Tibial nerve (tissue), 4 donors: ENCODE data around the gene ECEL1. TPM values are rescaled to one million over a fixed set of nuclear protein-coding genes. Genes with fewer than 3 reads are reported as not detected.

ENCODE experiments used
- DNase-seq, 2 donors: peaks; one replicate each; pipeline ENCODE4 v3.0.0-alpha.2; 2019; ENCODE audit warnings: low spot score in 2 of 2
- H3K27ac ChIP-seq, 4 donors: fragments of 200-600 bp; sonication (generic) in 3 of 4; one replicate each; pipeline ENCODE4 v1.5.1; 2017 to 2019; ENCODE audit warnings: mild to moderate bottlenecking in 1 of 4
- H3K27me3 ChIP-seq, 2 donors: fragments of 200-600 bp; sonication (generic) in 1 of 2; one replicate each; pipeline versions ENCODE4 v1.5.1 to v1.6.0; 2017 to 2019
- H3K36me3 ChIP-seq, 3 donors: fragments of 200-600 bp; sonication (generic); one replicate each; pipeline ENCODE4 v1.5.1; 2018 to 2019
- H3K4me1 ChIP-seq, 4 donors: fragments of 200-600 bp; sonication (generic) in 3 of 4; one replicate each; pipeline ENCODE4 v1.5.1; 2017 to 2019
- H3K4me3 ChIP-seq, 4 donors: fragments of 200-600 bp; sonication (generic) in 3 of 4; one replicate each; pipeline ENCODE4 v1.5.1; 2017 to 2019; ENCODE audit warnings: mild to moderate bottlenecking in 1 of 4, moderate library complexity in 1 of 4
- H3K9me3 ChIP-seq, 4 donors: fragments of 200-600 bp; sonication (generic) in 3 of 4; one replicate each; pipeline ENCODE4 v1.5.1; 2017 to 2019
- CTCF ChIP-seq, 5 experiments: fragments of 200-600 bp in 3 of 5; fragments of 450-650 bp in 2 of 5; sonication (generic) in 3 of 5; IDR thresholded peaks; one replicate each; pipeline ENCODE4 v1.5.1; 2016 to 2019; ENCODE audit warnings: antibody characterized with exemption in 5 of 5, mild to moderate bottlenecking in 3 of 5, moderate library complexity in 2 of 5
- EP300 ChIP-seq, 2 donors: sonication (generic); formaldehyde crosslinking; IDR thresholded peaks; one replicate each; pipeline ENCODE4 v1.6.1; 2017; ENCODE audit warnings: antibody characterized with exemption in 2 of 2, mild to moderate bottlenecking in 1 of 2
- POLR2A ChIP-seq, 2 donors: fragments of 450-650 bp; IDR thresholded peaks; one replicate each; pipeline ENCODE4 v1.6.1; 2017; ENCODE audit warnings: antibody characterized with exemption in 2 of 2, mild to moderate bottlenecking in 2 of 2, moderate library complexity in 2 of 2
- WGBS, 2 donors: methylation state at CpG; one replicate each; pipeline ENCODE4 v1.1.5; 2018; 5-methylcytosine and 5-hydroxymethylcytosine counted together
- total RNA-seq, 4 donors: library from RNA; depleted of rRNA; stranded (reverse); fragments of >200 nt; gene quantifications; one replicate each; pipeline ENCODE4 v1.1.0, GENCODE V29; 2016

Gene ECEL1
- total RNA-seq, 4 donors from 2014 or later = 1.0 to 7.3 (median 1.8) TPM; not detected in 1

- Histone ChIP-seq H3K4me1 (peaks cover 0 to 15% (median 0%) of the 10 kb centered on the region in 4 donors), H3K27me3 (peaks cover 0 to 28% of the 10 kb centered on the region in 2 donors), H3K27ac (no peak overlapping the region), H3K4me3 (no peak overlapping the region), H3K36me3 (no peaks in the 10 kb centered on the region), H3K9me3 (no peaks in the 10 kb centered on the region)
- TF ChIP-seq EP300 (IDR thresholded peaks at IDR 0.05) (no peak), POLR2A (IDR thresholded peaks at IDR 0.05) (no peak), CTCF (IDR thresholded peaks at IDR 0.05) (no peak)
- DNase-seq = no peak
- 89 to 93% methylated on average over 12 of the region's 12 CpGs for WGBS, 2 donors
These were observed 3.6 kb upstream of the ECEL1 start for GRCh38 chr2:232491139-232491780.

- TF ChIP-seq POLR2A (IDR thresholded peaks at IDR 0.05) = no peak
- no peak for TF ChIP-seq EP300 (IDR thresholded peaks at IDR 0.05)
- no peak for TF ChIP-seq CTCF (IDR thresholded peaks at IDR 0.05)
- Histone ChIP-seq H3K4me3 (no peak overlapping the region), H3K27ac (no peak overlapping the region), H3K27me3 (peaks cover 0 to 36% of the 10 kb centered on the region in 2 donors), H3K4me1 (peaks cover 0 to 23% (median 0%) of the 10 kb centered on the region in 4 donors), H3K9me3 (no peaks in the 10 kb centered on the region), H3K36me3 (no peaks in the 10 kb centered on the region)
- DNase-seq = no peak
- 79 to 82% methylated on average over 22 to 26 of the region's 30 CpGs for WGBS, 2 donors
These were observed 2.8 kb upstream of the ECEL1 start for GRCh38 chr2:232490221-232491138.

GRCh38 chr2:232489516-232490220 lies 2.0 kb upstream of the ECEL1 start:
- Histone ChIP-seq H3K27me3 (peaks cover 0 to 44% of the 10 kb centered on the region in 2 donors), H3K27ac (no peak overlapping the region), H3K4me1 (peaks cover 0 to 28% (median 0%) of the 10 kb centered on the region in 4 donors), H3K9me3 (no peaks in the 10 kb centered on the region), H3K36me3 (no peaks in the 10 kb centered on the region), H3K4me3 (no peak overlapping the region)
- WGBS, 2 donors = 70 to 75% methylated on average over 8 to 9 of the region's 9 CpGs
- no peak for DNase-seq
- TF ChIP-seq CTCF (IDR thresholded peaks at IDR 0.05) (no peak), POLR2A (IDR thresholded peaks at IDR 0.05) (no peak), EP300 (IDR thresholded peaks at IDR 0.05) (no peak)

GRCh38 chr2:232488721-232489300 lies 1.2 kb upstream of the ECEL1 start:
- TF ChIP-seq CTCF (IDR thresholded peaks at IDR 0.05) (no peak), EP300 (IDR thresholded peaks at IDR 0.05) (no peak), POLR2A (IDR thresholded peaks at IDR 0.05) (no peak)
- no peak for DNase-seq
- WGBS, 2 donors = 77 to 90% methylated on average over 5 of the region's 5 CpGs
- Histone ChIP-seq H3K36me3 (no peaks in the 10 kb centered on the region), H3K27ac (no peak overlapping the region), H3K27me3 (peaks cover 0 to 52% of the 10 kb centered on the region in 2 donors), H3K4me1 (peaks cover 0 to 28% (median 0%) of the 10 kb centered on the region in 4 donors), H3K4me3 (no peak overlapping the region), H3K9me3 (no peaks in the 10 kb centered on the region)
